GM23248 (cell line): Measurements from ENCODE around the gene TRO.

Experiments
- EZH2 ChIP-seq: fragments of 200-600 bp; sonication (generic); IDR thresholded peaks from 2 replicates; pipeline ENCODE4 v1.6.1; 2018; ENCODE audit warnings: antibody characterized with exemption, mild to moderate bottlenecking; ENCODE audit not compliant: insufficient read depth, poor library complexity, severe bottlenecking
- EZH2phosphoT487 ChIP-seq: fragments of 200-600 bp; sonication (generic); IDR thresholded peaks from 2 replicates; pipeline ENCODE4 v1.6.1; 2018; ENCODE audit warnings: antibody characterized with exemption, moderate library complexity, mild to moderate bottlenecking, low read depth; ENCODE audit not compliant: insufficient read depth

- TF ChIP-seq EZH2phosphoT487 = no peak
- TF ChIP-seq EZH2 = no peak
These were observed at the start of gene TRO for GRCh38 chrX:54920610-54921426.
